ENCODE results near the gene KRT15.

The KRT15 gene

GRCh38 chr17:41500131-41500911, 18.4 kb downstream of the KRT15 start:
- peak; percentile 88 for DNase-seq

GRCh38 chr17:41499714-41500113, 19.0 kb downstream of the KRT15 start:
- no peak for DNase-seq

- DNase-seq: peak; percentile 25
Measured at GRCh38 chr17:41498276-41498675, 20.4 kb downstream of the KRT15 start.

GRCh38 chr17:41496803-41497484, 21.7 kb downstream of the KRT15 start:
- peak; percentile 95 for DNase-seq

GRCh38 chr17:41494524-41494923, 24.2 kb downstream of the KRT15 start:
- no peak for DNase-seq

- DNase-seq: peak; percentile 8
Measured at GRCh38 chr17:41492771-41493170, 25.9 kb downstream of the KRT15 start.

GRCh38 chr17:41492351-41492750, 26.3 kb downstream of the KRT15 start:
- DNase-seq: no peak

GRCh38 chr17:41491476-41491875, 27.2 kb downstream of the KRT15 start:
- no peak for DNase-seq

- no peak for DNase-seq
Measured at GRCh38 chr17:41490000-41490990, 28.4 kb downstream of the KRT15 start.

- no peak for DNase-seq
Measured at GRCh38 chr17:41489531-41489930, 29.2 kb downstream of the KRT15 start, which contains the start of gene KRT36. Gene KRT36, minus strand, starts transcription at chr17:41489910. Its CDS starts 46 bp downstream, at chr17:41489864.

GRCh38 chr17:41486809-41487530, 31.7 kb downstream of the KRT15 start:
- DNase-seq: peak; percentile 53

- DNase-seq: no peak
Measured at GRCh38 chr17:41486316-41486715, 32.4 kb downstream of the KRT15 start.

- no peak for DNase-seq
Measured at GRCh38 chr17:41484920-41485904, 33.5 kb downstream of the KRT15 start.

GRCh38 chr17:41483991-41484826, 34.5 kb downstream of the KRT15 start:
- DNase-seq: peak; percentile 47

- no peak for DNase-seq
Measured at GRCh38 chr17:41483531-41483930, 35.2 kb downstream of the KRT15 start.

- DNase-seq: no peak
Measured at GRCh38 chr17:41481036-41481435, 37.7 kb downstream of the KRT15 start, which contains the start of gene KRT35. Gene KRT35, minus strand, starts transcription at chr17:41481151. Its CDS starts 54 bp downstream, at chr17:41481097.

- no peak for DNase-seq
Measured at GRCh38 chr17:41480581-41480980, 38.1 kb downstream of the KRT15 start.

GRCh38 chr17:41480136-41480535, 38.6 kb downstream of the KRT15 start:
- DNase-seq: no peak

- DNase-seq: no peak
Measured at GRCh38 chr17:41478237-41478636, 40.5 kb downstream of the KRT15 start.
